Lung (tissue), 12 donors: Measurements from ENCODE around the gene FTH1. TPM values are rescaled to one million over a fixed set of nuclear protein-coding genes. Genes with fewer than 3 reads are reported as not detected.
A peak's percentile ranks its signal among the peaks of the same experiment; 100 is the strongest.

ENCODE experiments used
- ATAC-seq: fragments of 200-7000 bp; cut with Tn5 transposase; one replicate; pipeline ENCODE4 v1.9.1; 2020; ENCODE audit warnings: moderate number of reproducible peaks; ENCODE audit not compliant: insufficient read depth, low FRiP score
- DNase-seq, 3 donors: peaks; one replicate each; pipeline ENCODE4 v3.0.0-alpha.2; 2013 to 2017
- H3K27ac ChIP-seq, 2 donors: one replicate each; pipeline ENCODE4 v1.5.1; 2013; ENCODE audit warnings: mild to moderate bottlenecking in 2 of 2, moderate library complexity in 2 of 2, control low read depth in 1 of 2, inconsistent platforms in 1 of 2, low read depth in 1 of 2, low read length in 1 of 2
- H3K27me3 ChIP-seq, 3 donors: one replicate each; pipeline ENCODE4 v1.5.1; 2013; ENCODE audit warnings: low read length in 2 of 3; ENCODE audit not compliant: control insufficient read depth in 3 of 3, insufficient read depth in 3 of 3
- H3K36me3 ChIP-seq, 4 donors: one replicate each; pipeline ENCODE4 v1.5.1; 2013; ENCODE audit warnings: low read length in 4 of 4, mild to moderate bottlenecking in 1 of 4, moderate library complexity in 1 of 4; ENCODE audit not compliant: control insufficient read depth in 4 of 4, insufficient read depth in 4 of 4
- H3K4me1 ChIP-seq, 5 donors: one replicate each; pipeline ENCODE4 v1.5.1; 2013; ENCODE audit warnings: low read length in 5 of 5, mild to moderate bottlenecking in 2 of 5, moderate library complexity in 1 of 5; ENCODE audit not compliant: control insufficient read depth in 5 of 5, insufficient read depth in 5 of 5
- H3K4me3 ChIP-seq: one replicate; pipeline ENCODE4 v1.5.1; 2013; ENCODE audit warnings: mild to moderate bottlenecking, control low read depth, moderate library complexity
- H3K9ac ChIP-seq, 2 donors: one replicate each; pipeline ENCODE4 v1.5.1; 2013; ENCODE audit warnings: low read length in 2 of 2, control low read depth in 1 of 2; ENCODE audit not compliant: insufficient read depth in 1 of 2
- H3K9me3 ChIP-seq, 4 donors: one replicate each; pipeline ENCODE4 v1.5.1; 2013; ENCODE audit warnings: low read length in 3 of 4, mild to moderate bottlenecking in 1 of 4, moderate library complexity in 1 of 4; ENCODE audit not compliant: control insufficient read depth in 4 of 4, insufficient read depth in 3 of 4
- WGBS, 2 donors: extraction: QIAGEN DNeasy Blood & Tissue Kit; methylation state at CpG; one replicate each; pipeline ENCODE4 v1.1.7; 2013; 5-methylcytosine and 5-hydroxymethylcytosine counted together
- polyA plus RNA-seq, 2 donors: library from polyadenylated mRNA; stranded (reverse); fragments of 200-250 nt; gene quantifications; one replicate each; pipeline ENCODE4 v1.2.1, GENCODE V29; 2013
- total RNA-seq, 2 donors: library from RNA; depleted of rRNA in 1 of 2; stranded (reverse); fragments of >200 nt in 1 of 2; gene quantifications; one replicate each; pipeline ENCODE4 v1.2.1, GENCODE V29; 2014 to 2021
- TF ChIP-seq, protein P1 (sequence below): IDR thresholded peaks from 2 replicates; pipeline ENCODE4 v1.5.1; 2012; ENCODE audit warnings: mild to moderate bottlenecking; ENCODE audit errors: control extremely low read depth, extremely low read depth
- donor health status: control.
- donor health status: control.
- donor health status: Bipolar disorder and iron deficiency.
- donor health status: healthy.
- donor health status: DM: yes; HTN: yes; CAD: no.

Gene FTH1
- total and polyA plus RNA-seq, 4 donors = 1,737 to 24,273 (median 5,185) TPM

DNA sequence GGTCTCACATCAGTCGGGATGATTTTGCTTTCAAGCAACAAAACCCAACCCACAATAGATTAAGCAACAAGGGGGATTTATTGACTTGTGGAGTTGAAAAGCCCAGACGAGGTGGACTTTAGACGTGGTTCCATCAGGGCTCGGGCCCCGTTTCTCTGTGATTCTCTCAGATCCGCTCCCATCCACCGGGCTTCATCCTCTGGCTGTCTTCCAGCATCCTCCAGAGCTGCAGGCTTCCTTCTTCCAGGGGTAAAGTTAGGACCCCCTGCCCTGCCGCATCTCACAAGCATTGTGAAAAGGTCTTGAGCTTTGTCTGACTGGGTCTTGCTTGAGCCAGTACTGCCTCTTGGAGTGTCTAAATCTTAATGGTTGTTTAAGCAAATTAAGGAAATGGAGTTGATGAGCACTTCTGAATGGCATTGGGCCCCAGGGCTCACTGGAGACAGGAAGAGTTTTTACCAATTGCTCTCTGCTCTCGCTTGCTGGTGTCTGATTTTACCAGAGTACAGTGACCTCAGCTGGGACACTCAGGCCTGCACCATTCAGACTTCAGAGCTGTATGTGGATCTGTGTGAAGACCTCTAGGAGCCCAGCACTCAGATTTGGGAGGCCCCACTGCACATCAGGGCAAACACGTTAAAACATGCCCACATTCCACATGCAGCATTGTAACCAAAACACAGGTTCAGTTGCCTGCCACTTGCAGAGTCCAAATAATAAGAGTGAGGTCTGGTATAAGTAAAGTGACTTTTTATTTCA lies 13.5 kb upstream of the FTH1 start:
- Histone ChIP-seq H3K9ac (no peak overlapping the region), H3K4me3 (no peak overlapping the region), H3K36me3 (no peaks in the 10 kb centered on the region), H3K27ac (no peak overlapping the region), H3K9me3 (no peaks in the 10 kb centered on the region), H3K4me1 (peaks cover 0 to 23% (median 7%) of the 10 kb centered on the region in 5 donors), H3K27me3 (no peaks in the 10 kb centered on the region)
- DNase-seq (no peak), ATAC-seq (no peak)
- TF ChIP-seq, protein P1, sequence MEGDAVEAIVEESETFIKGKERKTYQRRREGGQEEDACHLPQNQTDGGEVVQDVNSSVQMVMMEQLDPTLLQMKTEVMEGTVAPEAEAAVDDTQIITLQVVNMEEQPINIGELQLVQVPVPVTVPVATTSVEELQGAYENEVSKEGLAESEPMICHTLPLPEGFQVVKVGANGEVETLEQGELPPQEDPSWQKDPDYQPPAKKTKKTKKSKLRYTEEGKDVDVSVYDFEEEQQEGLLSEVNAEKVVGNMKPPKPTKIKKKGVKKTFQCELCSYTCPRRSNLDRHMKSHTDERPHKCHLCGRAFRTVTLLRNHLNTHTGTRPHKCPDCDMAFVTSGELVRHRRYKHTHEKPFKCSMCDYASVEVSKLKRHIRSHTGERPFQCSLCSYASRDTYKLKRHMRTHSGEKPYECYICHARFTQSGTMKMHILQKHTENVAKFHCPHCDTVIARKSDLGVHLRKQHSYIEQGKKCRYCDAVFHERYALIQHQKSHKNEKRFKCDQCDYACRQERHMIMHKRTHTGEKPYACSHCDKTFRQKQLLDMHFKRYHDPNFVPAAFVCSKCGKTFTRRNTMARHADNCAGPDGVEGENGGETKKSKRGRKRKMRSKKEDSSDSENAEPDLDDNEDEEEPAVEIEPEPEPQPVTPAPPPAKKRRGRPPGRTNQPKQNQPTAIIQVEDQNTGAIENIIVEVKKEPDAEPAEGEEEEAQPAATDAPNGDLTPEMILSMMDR = no peak
- 77 to 83% methylated on average over 10 of the region's 10 CpGs for WGBS, 2 donors

DNA sequence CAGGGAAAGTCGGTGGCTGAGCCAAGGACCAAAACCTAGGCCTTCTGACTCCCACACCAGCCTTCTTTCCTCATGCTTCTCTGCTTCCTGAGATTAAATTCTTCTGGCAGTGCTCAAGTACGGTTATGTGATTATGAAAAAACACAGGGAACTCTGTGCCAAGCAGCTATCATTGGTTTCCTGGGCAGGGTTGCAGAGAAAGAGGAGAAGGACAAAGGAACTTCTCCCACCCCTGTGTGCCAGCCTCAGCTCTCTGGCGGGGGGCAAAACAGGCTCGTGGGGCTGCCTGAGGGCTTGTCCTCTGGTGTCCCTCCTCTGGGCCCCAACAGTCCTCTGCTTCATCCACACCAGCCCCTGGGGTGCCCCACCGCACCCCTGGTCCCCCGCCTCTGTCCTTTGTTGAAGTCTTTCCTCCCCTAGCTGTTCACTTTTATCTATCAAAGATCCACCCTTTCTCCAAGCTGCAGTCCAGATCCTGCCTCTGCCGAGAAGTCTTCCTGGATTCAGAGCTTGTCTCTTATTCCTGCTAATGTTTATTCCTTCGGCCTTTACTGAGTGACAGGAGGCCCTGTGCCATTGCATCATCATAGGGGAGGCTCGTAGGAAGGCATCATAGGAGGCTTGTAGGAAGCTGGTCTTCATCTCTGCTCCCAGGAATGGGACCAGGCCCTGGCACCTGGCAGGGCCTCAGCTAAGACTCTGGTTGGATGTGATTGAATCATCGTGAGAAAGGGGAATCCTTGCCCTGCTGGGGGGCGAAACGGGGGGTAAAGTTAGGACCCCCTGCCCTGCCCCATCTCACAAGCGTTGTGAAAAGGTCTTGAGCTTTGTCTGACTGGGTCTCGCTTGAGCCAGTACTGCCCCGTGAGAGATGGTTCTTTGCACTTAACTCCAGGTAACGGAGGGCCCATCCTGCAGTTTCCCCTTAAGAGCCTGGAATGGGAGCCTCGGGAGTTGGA lies 11.5 kb upstream of the FTH1 start:
- TF ChIP-seq, protein P1 = no peak
- H3K4me3 ChIP-seq = no peak overlapping the region
- no peaks in the 10 kb centered on the region for H3K27me3 ChIP-seq
- peaks cover under 1 to 27% (median 12%) of the 10 kb centered on the region in 5 donors for H3K4me1 ChIP-seq
- ATAC-seq (no peak), DNase-seq (peak in 1 of 3 donors; percentile 68)
- H3K36me3 ChIP-seq = no peaks in the 10 kb centered on the region
- 61 to 68% methylated on average over 17 of the region's 17 CpGs for WGBS, 2 donors
- peak overlapping the region; percentile 58 to 80 for H3K27ac ChIP-seq
- H3K9me3 ChIP-seq = no peaks in the 10 kb centered on the region
- no peak overlapping the region for H3K9ac ChIP-seq

DNA sequence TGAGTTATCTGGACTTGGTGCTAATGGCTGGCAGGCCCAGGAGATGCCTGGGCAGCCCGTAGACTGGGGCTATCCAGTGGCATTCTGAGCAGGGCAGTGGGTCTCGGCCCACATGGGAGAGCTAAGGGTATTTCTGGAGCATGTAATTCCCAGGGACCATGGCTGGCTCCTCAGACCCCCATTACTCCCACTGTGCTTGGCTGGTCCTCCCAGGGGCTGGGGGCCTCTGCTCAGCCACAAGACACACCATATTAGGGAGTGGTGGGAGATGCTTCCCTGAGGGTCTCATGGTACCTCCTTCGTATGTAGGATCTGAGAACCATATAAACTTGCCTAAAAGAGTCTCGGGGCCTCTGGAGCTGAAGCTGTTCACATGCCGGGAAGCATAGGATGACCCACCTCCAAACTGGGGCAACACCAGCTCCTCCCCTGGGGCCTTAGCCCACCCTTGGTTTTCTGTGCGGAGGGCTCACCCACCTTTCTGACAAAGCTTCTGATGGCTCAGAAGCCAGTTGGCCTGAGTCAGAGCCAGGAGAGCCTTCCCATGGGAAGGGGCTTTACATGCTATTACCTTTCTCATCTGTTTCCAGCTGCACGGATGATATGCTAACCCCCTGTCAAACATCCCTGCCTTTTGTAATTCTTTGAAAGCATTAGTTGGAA lies 9.5 kb upstream of the FTH1 start:
- no peak for DNase-seq
- Histone ChIP-seq H3K36me3 (no peaks in the 10 kb centered on the region), H3K27me3 (no peaks in the 10 kb centered on the region), H3K27ac (no peak overlapping the region), H3K9ac (no peak overlapping the region), H3K9me3 (no peaks in the 10 kb centered on the region), H3K4me1 (peaks cover 18 to 47% (median 32%) of the 10 kb centered on the region in 5 donors), H3K4me3 (no peak overlapping the region)
- TF ChIP-seq, protein P1 = no peak
- 83 to 89% methylated on average over 7 of the region's 7 CpGs for WGBS, 2 donors
- no peak for ATAC-seq
